Mammary epithelial cell (primary cell): ENCODE results near the gene GALNT7.

Experiments used
- CTCF ChIP-seq, 2 donors: IDR thresholded peaks in 1 of 2; conservative IDR thresholded peaks in 1 of 2; 2 replicates each; pipeline ENCODE4 v1.5.1; 2011 to 2012; ENCODE audit warnings: inconsistent platforms in 2 of 2, low read length in 2 of 2, mild to moderate bottlenecking in 2 of 2, control low read depth in 1 of 2, low read depth in 1 of 2; ENCODE audit not compliant: insufficient read depth in 1 of 2; ENCODE audit errors: extremely low read depth in 1 of 2
- EZH2 ChIP-seq: IDR thresholded peaks from 2 replicates; pipeline ENCODE4 v1.6.1; 2012; ENCODE audit warnings: low read length, inconsistent platforms, borderline replicate concordance

GRCh38 chr4:173200103-173200884, 31.7 kb downstream of the GALNT7 start:
- TF ChIP-seq CTCF (conservative IDR thresholded peaks at IDR 0.05 in 1 of 2, IDR thresholded peaks at IDR 0.05 in 1 of 2; ENCODE audit: extremely low read depth in 1 of 2, insufficient read depth in 1 of 2, low read depth in 1 of 2, low read length in 2 of 2) (no peak), EZH2 (no peak)
